A549 treated with AZD9567 at 1 μM for 4 hours (cell line): ENCODE measurements around the gene GATA2. TPM values are rescaled to one million over a fixed set of nuclear protein-coding genes. Genes with fewer than 3 reads are reported as not detected.

ENCODE experiments used
- total RNA-seq: library from RNA; stranded (reverse); fragments of 200-300 nt; extraction: Qiagen RNA extraction; gene quantifications from 5 replicates; pipeline ENCODE4 v1.2.3, GENCODE V29; 2022; ENCODE audit not compliant: insufficient read depth

Gene GATA2
- 4.2 to 5.5 TPM (median 4.6 TPM) in 5 replicates for total RNA-seq

GRCh38 chr3:128492671-128493569 is at the start of gene GATA2:
GATA2 (minus strand) TSS chr3:128493201; CDS start chr3:128487031, 6,170 bp downstream.

DNA sequence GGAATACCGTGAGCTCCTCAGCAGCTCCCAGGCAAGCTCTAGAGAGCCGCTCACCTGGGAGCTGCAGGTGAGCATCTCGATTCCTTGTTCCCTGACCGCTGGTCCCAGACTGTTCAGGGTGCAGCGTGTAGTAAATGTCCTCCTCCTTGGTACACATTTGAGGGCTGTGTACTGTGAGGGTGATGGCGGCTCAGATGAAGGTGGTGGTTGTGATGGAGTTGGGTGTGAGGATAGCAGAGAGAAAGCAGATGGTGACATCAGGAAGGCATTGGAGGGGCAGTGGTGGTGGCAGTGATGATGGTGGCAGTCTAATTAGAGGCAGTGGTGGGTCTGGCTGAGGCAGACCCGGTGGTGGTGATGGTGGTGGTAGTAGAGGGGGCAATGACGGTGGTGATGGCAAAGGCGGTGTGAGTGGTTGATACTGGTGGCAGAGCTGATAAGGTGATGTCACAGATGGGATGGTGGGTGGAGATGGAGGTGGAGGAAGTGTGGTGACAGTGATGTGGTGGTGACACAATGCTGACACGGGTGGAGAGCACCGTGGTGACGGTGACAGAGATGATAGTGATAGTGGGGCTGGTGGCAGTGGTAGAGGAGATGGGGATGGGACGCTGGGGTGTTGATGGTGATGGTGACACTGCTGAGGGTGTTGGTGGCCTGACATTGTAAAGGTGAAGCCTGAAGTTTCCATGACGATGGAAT is 26.0 kb downstream of the GATA2 start, which contains the start of gene DNAJB8:
TSS of gene DNAJB8 (minus strand) at position 51 of the 702 bp plus-strand sequence. CDS start 3,645 bp downstream, outside the sequence.

Other genes starting within 250 kb of the GATA2 start
- not detected in 5 replicates for gene DNAJB8, start 26.3 kb downstream of the GATA2 start, total RNA-seq
- 153 to 190 TPM (median 159 TPM) in 5 replicates for gene RPN1, start 157.6 kb upstream of the GATA2 start, total RNA-seq
- gene RAB7A, start 233.0 kb upstream of the GATA2 start, total RNA-seq = 170 to 186 TPM (median 174 TPM) in 5 replicates